GM10266 (cell line): ENCODE measurements around the gene RGPD4.
"Not testable (repeated sequence)": the region's sequence is repeated elsewhere in the genome, so short reads cannot be mapped to it uniquely, and the experiment has no call there.

Experiments used
- DNase-seq: peaks from one replicate; pipeline ENCODE4 v3.0.0; 2012; ENCODE audit errors: extremely low spot score
- TF ChIP-seq, protein P1 (sequence below): IDR thresholded peaks from 2 replicates; pipeline ENCODE4 v1.5.1; 2012; ENCODE audit warnings: mild to moderate bottlenecking, low read depth; ENCODE audit not compliant: control insufficient read depth, insufficient read depth; ENCODE audit errors: missing control alignments

Gene RGPD4

DNA sequence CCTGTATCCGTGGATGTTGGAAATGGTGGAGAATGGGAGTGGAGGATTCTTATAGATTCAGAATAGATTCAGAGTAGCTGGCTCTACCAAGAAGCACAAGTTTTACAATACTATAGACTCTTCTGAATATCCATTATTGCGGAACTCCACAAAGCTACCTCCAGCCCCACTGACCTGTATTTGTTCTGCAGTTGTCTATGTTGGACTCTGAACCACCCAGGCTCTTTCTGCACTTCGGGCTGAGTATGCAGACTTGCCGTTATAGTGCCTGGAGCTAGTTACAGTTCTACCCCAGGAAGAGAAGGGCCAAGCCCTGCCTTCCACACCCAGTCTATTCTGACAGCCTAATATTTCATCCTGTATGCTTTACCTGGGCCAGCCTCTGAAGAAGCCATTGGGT lies 4.4 kb upstream of the RGPD4 start:
- TF ChIP-seq, protein P1, sequence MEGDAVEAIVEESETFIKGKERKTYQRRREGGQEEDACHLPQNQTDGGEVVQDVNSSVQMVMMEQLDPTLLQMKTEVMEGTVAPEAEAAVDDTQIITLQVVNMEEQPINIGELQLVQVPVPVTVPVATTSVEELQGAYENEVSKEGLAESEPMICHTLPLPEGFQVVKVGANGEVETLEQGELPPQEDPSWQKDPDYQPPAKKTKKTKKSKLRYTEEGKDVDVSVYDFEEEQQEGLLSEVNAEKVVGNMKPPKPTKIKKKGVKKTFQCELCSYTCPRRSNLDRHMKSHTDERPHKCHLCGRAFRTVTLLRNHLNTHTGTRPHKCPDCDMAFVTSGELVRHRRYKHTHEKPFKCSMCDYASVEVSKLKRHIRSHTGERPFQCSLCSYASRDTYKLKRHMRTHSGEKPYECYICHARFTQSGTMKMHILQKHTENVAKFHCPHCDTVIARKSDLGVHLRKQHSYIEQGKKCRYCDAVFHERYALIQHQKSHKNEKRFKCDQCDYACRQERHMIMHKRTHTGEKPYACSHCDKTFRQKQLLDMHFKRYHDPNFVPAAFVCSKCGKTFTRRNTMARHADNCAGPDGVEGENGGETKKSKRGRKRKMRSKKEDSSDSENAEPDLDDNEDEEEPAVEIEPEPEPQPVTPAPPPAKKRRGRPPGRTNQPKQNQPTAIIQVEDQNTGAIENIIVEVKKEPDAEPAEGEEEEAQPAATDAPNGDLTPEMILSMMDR, result no peak

DNA sequence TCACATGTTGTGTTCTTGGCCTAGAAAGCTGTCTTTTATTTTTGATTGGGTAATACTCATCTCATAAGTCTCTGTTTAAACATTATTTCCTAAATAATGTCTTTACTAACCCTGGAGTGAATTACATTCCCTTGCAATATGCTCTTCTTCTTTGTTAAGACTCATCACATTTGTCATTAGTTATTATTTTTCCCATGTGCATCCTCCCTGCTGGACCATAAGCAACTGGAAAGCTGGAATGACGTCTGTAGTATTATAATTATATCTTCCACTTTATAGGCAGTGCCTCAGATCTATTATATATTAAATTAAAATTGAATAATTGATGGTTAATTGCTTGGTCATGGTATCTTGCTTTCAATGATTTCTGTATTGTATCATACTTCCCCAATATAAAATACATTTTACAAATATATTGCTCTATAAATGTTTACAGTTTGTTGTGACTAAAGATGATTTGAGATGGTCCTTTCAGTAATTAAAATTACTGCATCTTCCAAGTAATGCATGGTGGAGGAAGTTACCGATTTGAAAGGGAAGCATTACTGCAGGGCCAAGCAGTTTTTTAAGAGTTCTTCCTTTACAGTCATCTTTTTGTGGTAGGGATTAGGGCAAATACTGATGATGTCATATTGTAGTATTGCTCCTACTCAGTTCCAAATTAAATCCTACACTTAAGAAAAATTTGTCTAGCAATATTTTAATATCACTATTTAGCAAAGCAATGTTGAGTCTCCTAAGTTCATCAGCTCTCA lies 2.1 kb upstream of the RGPD4 start:
- DNase-seq, result no peak
- TF ChIP-seq, protein P1, result no peak

More for the DNA sequence above, 4.4 kb upstream of the RGPD4 start:
- DNase-seq, result no peak

DNA sequence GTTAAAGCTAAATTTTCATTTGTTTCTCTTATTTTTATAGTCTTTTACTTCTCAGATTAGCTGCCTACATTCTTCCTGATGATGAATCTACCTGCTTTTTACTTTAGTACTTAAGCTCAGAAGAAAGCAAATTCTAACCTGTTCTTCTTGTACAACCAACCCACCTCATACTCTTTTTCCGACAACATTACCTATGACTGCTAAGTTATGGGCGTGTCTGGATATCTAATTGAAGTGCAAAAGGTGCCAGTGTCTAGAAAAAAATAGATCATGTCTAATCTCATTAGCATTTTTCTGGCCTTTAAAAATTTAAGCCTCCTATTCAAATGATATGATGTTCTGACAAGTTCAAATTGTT lies 1.5 kb upstream of the RGPD4 start:
- TF ChIP-seq, protein P1, result no peak
- DNase-seq, result no peak

DNA sequence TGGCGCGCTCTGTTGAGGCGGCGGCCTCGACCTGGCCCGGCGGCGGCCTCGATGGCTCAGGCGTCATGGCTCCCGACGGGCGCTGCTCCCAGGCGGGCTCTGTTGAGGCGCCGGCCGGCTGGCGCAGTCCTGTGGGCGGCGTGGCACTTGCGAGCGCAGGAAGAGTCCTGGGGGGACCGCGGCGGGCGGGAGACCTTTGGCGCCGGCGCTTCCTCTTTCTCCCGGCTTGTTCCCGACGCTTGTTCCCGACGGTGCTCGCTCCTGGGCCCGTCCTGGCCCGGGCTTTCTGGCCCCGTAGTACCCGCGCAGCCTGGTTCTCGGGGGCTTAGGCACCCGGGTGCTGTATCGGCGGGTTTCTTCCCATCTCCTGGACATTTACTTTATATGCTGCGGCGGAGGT lies 2.8 kb downstream of the RGPD4 start:
- DNase-seq, result not testable (repeated sequence)

DNA sequence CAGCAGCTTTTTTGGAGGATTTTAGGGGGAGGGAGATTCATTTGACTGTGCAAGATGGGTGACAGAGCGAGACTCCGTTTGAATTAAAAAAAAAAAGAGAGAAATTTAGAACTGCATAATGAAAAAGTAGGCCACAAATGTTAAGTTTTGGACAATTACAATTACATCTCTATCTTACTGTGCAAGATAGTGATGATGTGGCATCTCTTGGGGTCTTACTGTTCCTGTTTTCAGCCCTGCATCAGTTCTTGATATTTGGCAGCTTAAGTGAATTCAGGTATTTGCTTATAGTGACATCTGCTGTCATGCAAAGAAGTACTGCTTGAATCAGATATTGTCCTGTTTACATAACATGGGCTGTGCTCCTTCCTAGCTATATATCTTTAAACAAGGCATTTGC lies 6.5 kb downstream of the RGPD4 start:
- not testable (repeated sequence) for DNase-seq

DNA sequence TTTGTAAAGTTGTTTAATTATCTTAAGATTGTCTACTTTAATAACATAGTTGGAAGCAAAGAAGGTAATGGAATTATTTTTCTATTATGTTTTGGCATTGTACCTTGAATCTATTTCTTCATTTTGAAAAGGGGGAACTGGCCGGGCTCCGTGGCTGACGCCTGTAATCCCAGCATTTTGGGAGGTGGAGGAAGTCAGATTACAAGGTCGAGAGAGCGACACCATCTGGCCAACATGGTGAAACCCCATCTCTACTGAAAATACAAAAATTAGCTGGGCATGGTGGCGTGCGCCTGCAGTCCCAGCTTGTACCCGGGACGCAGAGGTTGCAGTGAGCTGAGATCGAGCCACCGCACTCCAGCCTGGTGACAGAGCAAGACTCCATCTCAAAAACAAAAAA lies 6.9 kb downstream of the RGPD4 start:
- not testable (repeated sequence) for DNase-seq

DNA sequence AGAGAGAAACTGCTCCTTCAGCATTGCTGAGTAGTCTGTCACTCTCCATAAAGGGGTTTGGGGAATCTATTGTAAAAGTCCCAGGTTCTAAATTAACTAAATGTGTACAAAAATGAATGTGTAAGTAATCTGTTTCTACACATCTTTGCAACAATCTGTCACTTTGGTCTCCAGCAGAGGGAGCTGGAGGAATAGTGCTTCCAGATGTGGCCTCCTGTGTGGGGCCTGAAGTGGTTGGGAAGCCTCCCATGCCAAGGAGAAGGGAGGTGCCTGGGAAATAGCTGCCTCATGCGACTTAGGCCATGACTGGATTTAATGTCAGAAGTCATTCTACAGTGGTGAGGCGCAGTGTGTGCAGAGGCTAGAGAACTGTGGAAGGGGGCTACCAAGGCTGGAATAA lies 89.4 kb downstream of the RGPD4 start:
- not testable (repeated sequence) for DNase-seq
- TF ChIP-seq, protein P1, result peak; percentile 11

DNA sequence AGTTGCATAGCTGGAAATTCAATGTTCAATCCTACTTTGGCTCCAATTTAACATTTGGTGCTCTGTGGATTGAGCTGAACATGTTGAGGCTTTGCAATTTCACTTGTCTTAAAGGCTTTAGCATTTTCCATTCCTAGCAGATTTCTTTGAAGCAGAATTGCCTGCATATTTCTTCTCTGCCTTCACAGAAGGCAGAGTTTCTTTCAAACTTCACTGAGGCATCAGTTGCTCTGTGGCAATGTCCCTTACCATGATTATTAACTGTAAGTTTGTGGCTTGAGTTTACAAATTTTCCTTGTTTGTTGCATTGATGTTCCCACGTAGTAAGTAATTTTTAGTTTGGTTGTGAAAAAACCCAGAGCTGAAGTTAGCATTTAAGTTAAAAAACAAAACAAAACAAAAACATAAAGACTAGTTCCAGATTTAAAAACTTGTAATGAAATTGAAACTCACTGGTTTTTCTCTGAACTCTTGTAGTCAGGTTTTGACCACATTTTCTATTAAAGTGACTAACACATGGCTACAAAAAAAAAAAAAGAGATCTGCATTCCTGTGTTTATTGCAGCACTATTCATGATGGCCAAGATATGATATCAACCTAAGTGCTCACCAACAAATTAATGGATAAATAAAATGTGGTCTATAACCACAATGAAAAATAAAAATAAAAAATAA lies 90.1 kb downstream of the RGPD4 start:
- not testable (repeated sequence) for DNase-seq

DNA sequence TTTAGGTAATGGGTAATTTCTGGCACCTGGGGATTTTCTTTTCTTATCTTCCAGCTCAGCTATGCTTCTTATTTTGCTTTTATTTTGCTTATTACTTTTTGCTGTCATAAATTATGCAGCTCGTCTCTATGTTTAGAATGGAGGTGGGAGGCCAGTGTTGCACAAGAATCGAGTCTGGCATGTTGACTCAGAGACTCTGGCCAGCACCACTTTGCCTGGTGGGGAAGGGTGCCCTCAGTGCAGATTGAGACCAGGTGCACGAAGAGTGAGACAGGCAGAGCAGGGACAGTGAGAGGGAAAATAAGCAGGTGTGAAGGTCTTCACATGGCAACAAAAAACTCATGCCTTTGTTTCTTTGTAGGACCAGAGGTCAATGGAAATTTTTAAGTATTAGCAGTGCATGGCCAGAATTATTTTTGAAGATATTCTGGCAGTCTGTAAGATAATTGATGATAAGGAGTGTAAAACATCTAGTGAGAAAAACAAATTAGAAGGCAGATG lies 100.4 kb downstream of the RGPD4 start:
- no peak for DNase-seq

More for the DNA sequence above, 100.4 kb downstream of the RGPD4 start:
- TF ChIP-seq, protein P1, result no peak
